Measurements from ENCODE around the gene DSG3.

GRCh38 chr18:31486165-31486564 is 38.6 kb downstream of the DSG3 start:
- TF ChIP-seq POLR2A (IDR thresholded peaks at IDR 0.05; ENCODE audit: low read length): no peak
- TF ChIP-seq GATA1 (IDR thresholded peaks at IDR 0.05; ENCODE audit: low read depth, low read length): no peak
